Peyer's patch (tissue), 4 donors: Measurements from ENCODE around the gene LEAP2. TPM values are rescaled to one million over a fixed set of nuclear protein-coding genes. Genes with fewer than 3 reads are reported as not detected.

Experiments used
- DNase-seq, 3 donors: peaks; one replicate each; pipeline ENCODE4 v3.0.0-alpha.2; 2017 to 2019
- H3K27ac ChIP-seq, 4 donors: fragments of 200-600 bp; sonication (generic); one replicate each; pipeline ENCODE4 v1.5.1; 2016 to 2019
- H3K27me3 ChIP-seq, 2 donors: fragments of 200-600 bp; sonication (generic); one replicate each; pipeline ENCODE4 v1.5.1; 2019
- H3K36me3 ChIP-seq, 3 donors: fragments of 200-600 bp; sonication (generic); one replicate each; pipeline ENCODE4 v1.5.1; 2016 to 2019
- H3K4me1 ChIP-seq, 4 donors: fragments of 200-600 bp; sonication (generic); one replicate each; pipeline ENCODE4 v1.5.1; 2016 to 2019
- H3K4me3 ChIP-seq, 4 donors: fragments of 200-600 bp; sonication (generic); 1 replicate in 3 of 4; 2 replicates in 1 of 4; pipeline ENCODE4 v1.5.1; 2016 to 2019; ENCODE audit warnings: mild to moderate bottlenecking in 1 of 4
- H3K9me3 ChIP-seq, 4 donors: fragments of 200-600 bp; sonication (generic); one replicate each; pipeline ENCODE4 v1.5.1; 2016 to 2019; ENCODE audit warnings: mild to moderate bottlenecking in 1 of 4
- POLR2A ChIP-seq, 2 donors: fragments of 450-650 bp; IDR thresholded peaks; one replicate each; pipeline ENCODE4 v1.5.1; 2017; ENCODE audit warnings: antibody characterized with exemption in 2 of 2, mild to moderate bottlenecking in 2 of 2, moderate library complexity in 2 of 2
- total RNA-seq, 4 donors: library from RNA; depleted of rRNA; stranded (reverse); fragments of >200 nt; gene quantifications; one replicate each; pipeline ENCODE4 v1.1.0, GENCODE V29; 2016
- TF ChIP-seq, protein P1 (sequence below), 6 experiments: fragments of 450-650 bp in 4 of 6; fragments of 200-600 bp in 2 of 6; sonication (generic) in 1 of 6; IDR thresholded peaks; one replicate each; pipeline ENCODE4 v1.5.1; 2017 to 2019; ENCODE audit warnings: antibody characterized with exemption in 6 of 6, mild to moderate bottlenecking in 3 of 6, moderate library complexity in 1 of 6

Gene LEAP2
- total RNA-seq, 4 donors from 2014 or later = 7.2 to 29.9 (median 20.1) TPM; not detected in 1

DNA sequence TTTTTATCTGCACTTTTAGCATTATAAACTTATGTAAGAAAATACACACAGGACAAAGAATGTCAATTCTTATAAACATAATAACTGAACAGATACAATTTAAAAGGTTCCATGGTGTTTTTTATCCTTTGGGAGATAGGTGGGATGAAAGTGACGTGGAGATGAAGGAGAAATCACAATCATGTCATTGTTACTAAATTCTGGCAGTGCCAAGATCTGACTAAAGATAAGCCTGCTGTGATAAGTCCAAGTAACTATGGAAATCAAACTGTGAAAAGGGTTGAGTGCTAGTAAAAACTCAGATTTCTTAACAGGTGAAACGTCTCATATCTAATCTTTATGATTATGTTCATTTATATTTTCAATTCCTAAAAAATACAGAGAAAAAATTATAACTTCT, 11.1 kb downstream of the LEAP2 start:
- Histone ChIP-seq H3K4me1 (no peaks in the 10 kb centered on the region), H3K36me3 (peaks cover 0 to 94% (median 0%) of the 10 kb centered on the region in 3 donors), H3K27ac (no peak overlapping the region), H3K4me3 (no peak overlapping the region), H3K9me3 (no peaks in the 10 kb centered on the region), H3K27me3 (no peaks in the 10 kb centered on the region)
- DNase-seq = no peak
- TF ChIP-seq, protein P1, sequence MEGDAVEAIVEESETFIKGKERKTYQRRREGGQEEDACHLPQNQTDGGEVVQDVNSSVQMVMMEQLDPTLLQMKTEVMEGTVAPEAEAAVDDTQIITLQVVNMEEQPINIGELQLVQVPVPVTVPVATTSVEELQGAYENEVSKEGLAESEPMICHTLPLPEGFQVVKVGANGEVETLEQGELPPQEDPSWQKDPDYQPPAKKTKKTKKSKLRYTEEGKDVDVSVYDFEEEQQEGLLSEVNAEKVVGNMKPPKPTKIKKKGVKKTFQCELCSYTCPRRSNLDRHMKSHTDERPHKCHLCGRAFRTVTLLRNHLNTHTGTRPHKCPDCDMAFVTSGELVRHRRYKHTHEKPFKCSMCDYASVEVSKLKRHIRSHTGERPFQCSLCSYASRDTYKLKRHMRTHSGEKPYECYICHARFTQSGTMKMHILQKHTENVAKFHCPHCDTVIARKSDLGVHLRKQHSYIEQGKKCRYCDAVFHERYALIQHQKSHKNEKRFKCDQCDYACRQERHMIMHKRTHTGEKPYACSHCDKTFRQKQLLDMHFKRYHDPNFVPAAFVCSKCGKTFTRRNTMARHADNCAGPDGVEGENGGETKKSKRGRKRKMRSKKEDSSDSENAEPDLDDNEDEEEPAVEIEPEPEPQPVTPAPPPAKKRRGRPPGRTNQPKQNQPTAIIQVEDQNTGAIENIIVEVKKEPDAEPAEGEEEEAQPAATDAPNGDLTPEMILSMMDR (IDR thresholded peaks at IDR 0.05) = no peak
- no peak for TF ChIP-seq POLR2A (IDR thresholded peaks at IDR 0.05)

- H3K27me3 ChIP-seq = no peaks in the 10 kb centered on the region
- no peak for DNase-seq
- H3K27ac ChIP-seq = no peak overlapping the region
- no peak overlapping the region for H3K4me3 ChIP-seq
- H3K4me1 ChIP-seq = no peaks in the 10 kb centered on the region
- TF ChIP-seq, protein P1 (IDR thresholded peaks at IDR 0.05) = no peak
- no peak for TF ChIP-seq POLR2A (IDR thresholded peaks at IDR 0.05)
- H3K9me3 ChIP-seq = no peaks in the 10 kb centered on the region
- H3K36me3 ChIP-seq = peaks cover 0 to 91% (median 0%) of the 10 kb centered on the region in 3 donors
These were observed 12.8 kb downstream of the LEAP2 start for GRCh38 chr5:132886064-132886823.

DNA sequence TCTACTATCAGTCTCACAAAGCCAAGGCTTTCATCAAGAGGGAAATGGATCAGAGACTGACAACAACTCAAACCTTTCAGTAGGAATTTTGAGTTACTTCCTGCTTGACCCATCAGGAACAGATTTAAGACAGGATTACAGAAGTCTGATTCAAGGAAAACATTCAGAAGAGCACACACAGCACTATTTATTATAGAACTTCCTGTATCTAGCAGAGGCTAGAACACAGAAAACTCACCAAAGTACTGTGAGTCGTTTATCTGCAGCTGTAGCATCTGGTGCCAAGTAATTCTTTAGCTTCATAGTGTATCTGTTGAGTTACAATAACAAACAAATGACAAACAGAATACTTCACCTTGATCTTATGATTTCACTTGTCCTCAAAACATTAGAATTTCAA, 13.8 kb downstream of the LEAP2 start:
- Histone ChIP-seq H3K4me1 (no peaks in the 10 kb centered on the region), H3K27me3 (no peaks in the 10 kb centered on the region), H3K4me3 (no peak overlapping the region), H3K36me3 (peaks cover 0 to 88% (median 0%) of the 10 kb centered on the region in 3 donors), H3K27ac (no peak overlapping the region), H3K9me3 (no peaks in the 10 kb centered on the region)
- no peak for DNase-seq
- no peak for TF ChIP-seq POLR2A (IDR thresholded peaks at IDR 0.05)
- TF ChIP-seq, protein P1 (IDR thresholded peaks at IDR 0.05) = no peak

- peaks cover 0 to 93% (median 0%) of the 10 kb centered on the region in 3 donors for H3K36me3 ChIP-seq
These were observed 16.0 kb downstream of the LEAP2 start for GRCh38 chr5:132889501-132889900.

DNA sequence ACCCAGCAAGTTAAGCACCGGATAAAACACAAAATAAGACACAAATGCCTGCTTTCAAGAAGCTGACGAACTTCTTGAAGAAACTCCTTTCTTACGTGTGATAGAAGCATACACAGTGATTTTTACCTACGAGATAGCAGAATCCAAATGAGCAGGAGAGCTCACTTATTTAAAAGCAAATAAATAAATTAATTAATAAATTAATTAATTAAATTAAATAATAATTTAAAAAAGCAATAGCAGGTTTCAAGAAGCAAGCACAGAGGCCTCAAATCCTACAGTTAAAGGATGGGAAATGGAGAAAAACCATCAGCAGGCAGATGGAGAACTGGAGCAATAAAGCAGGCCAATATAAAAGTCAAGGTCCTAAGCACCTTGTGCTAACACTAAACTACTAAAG, 17.3 kb downstream of the LEAP2 start:
- Histone ChIP-seq H3K4me1 (no peaks in the 10 kb centered on the region), H3K9me3 (no peaks in the 10 kb centered on the region), H3K4me3 (no peak overlapping the region), H3K36me3 (peaks cover 0 to 93% (median 0%) of the 10 kb centered on the region in 3 donors), H3K27ac (no peak overlapping the region), H3K27me3 (no peaks in the 10 kb centered on the region)
- no peak for DNase-seq
- TF ChIP-seq POLR2A (IDR thresholded peaks at IDR 0.05) = no peak
- TF ChIP-seq, protein P1 (IDR thresholded peaks at IDR 0.05) = no peak

More at GRCh38 chr5:132889501-132889900, 16.0 kb downstream of the LEAP2 start:
- TF ChIP-seq, protein P1 (IDR thresholded peaks at IDR 0.05) = no peak
- no peak for TF ChIP-seq POLR2A (IDR thresholded peaks at IDR 0.05)
- Histone ChIP-seq H3K4me3 (no peak overlapping the region), H3K27me3 (no peaks in the 10 kb centered on the region), H3K9me3 (no peaks in the 10 kb centered on the region), H3K27ac (no peak overlapping the region), H3K4me1 (no peaks in the 10 kb centered on the region)
- no peak for DNase-seq
